AG20443 (cell line): Measurements from ENCODE around the gene NTM.
"Not testable (repeated sequence)": the region's sequence is repeated elsewhere in the genome, so short reads cannot be mapped to it uniquely, and the experiment has no call there.

Source experiments
- DNase-seq: peaks from one replicate; pipeline ENCODE4 v3.0.0; 2012; ENCODE audit warnings: low spot score, mixed read lengths

Gene NTM

DNA sequence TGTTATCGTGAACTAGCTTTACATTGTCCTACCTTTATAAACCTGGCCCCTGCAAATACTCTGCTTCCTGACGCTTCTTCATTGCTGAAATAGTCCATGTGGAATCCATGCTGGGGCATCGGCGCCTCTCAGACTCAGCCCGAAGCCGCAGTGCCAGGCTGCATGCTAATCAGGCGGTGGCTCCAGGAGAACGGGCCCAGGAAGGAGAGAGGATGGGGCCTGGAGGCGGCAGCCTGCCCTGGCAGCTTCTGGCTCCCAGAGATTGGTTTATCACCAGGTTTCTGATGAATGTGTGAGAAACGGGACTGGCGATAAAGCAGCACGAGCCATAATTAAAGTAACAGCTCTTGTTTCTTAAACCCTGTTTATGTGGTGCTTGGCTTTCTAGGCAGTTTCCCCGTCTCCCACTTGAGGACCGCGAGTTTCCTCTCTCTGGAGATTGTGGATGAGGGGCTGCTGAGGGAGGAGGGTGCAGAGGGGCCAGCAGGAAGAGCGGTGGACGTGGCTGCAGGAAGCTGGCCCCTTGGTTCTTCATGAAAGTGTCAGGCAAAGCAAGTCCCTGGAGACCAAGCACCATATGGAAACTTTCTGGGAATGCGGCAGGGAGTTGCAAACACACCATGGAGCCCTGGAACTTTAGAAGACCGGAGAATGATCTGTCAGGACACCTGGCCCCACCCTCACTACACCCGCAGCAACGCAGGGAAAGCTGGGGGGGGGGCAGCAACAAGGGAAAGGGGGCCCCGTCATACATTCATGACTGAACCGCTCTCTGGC is 93.4 kb downstream of the NTM start:
- DNase-seq: no peak

- DNase-seq: no peak
Measured at GRCh38 chr11:131464461-131464860, 94.0 kb downstream of the NTM start.

DNA sequence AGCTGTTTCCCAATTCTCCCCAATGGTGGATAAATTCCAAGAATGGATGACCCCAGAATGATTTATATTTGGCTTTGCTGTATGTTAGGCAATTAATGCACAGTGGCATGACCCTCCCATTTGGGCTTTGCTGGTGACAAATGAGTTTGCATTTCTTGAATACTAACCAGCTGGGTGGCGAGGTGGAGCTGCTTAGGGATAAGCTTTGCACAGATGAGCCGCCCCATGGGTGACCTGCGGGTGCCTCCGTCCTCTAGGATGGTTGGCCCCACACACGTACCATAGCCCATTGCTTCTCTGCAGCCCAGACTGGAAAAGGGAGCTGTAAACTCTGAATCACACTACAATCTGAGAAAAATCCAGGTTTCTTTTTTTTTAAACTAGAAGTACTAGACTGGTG is 94.6 kb downstream of the NTM start:
- no peak for DNase-seq

- no peak for DNase-seq
Measured at GRCh38 chr11:131465746-131466145, 95.3 kb downstream of the NTM start.

GRCh38 chr11:131467645-131468394 is 97.4 kb downstream of the NTM start:
- DNase-seq: no peak

GRCh38 chr11:131468565-131468964 is 98.2 kb downstream of the NTM start:
- no peak for DNase-seq

GRCh38 chr11:131470216-131470925 is 100.0 kb downstream of the NTM start:
- no peak for DNase-seq

DNA sequence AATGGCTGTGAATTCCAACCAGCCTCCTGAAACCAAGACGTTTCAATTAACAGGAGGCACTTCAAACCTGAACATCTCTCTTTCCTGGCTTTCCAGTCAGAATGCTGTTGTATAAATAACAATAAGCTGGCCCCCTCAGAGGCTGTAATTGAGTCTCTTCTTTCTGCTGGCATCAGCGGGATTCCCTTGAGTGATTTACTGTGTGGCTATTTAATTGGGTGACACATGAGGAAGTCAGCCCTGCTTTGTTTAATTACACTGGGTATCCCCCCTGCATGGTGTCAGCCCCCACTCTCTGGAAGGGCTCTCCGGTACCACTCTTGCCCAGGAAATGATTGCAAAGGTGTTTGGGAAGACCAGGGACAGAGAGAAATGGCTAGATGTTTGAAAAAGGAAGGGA is 101.6 kb downstream of the NTM start:
- no peak for DNase-seq

- DNase-seq: no peak
Measured at GRCh38 chr11:131474947-131475346, 104.5 kb downstream of the NTM start.

GRCh38 chr11:131476266-131476665 is 105.9 kb downstream of the NTM start:
- DNase-seq: no peak

DNA sequence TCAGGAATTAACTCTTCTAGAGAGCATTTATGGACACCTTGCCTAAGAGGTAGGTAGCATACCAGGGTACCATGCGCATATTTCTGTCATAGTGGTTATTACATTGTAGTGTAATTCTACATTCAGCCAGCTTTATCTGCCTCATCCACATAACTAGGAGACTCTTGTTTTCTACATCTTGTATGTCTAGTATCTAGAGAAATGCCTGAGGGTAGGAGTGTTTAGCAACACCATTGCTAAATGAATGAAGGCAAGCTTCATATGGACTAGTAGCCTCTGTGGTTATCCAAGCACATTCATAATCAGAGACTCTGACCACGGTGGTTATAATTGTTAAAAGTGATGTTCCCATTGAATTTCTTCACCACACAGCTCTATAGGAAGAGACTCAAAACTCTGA is 107.9 kb downstream of the NTM start:
- DNase-seq: no peak

DNA sequence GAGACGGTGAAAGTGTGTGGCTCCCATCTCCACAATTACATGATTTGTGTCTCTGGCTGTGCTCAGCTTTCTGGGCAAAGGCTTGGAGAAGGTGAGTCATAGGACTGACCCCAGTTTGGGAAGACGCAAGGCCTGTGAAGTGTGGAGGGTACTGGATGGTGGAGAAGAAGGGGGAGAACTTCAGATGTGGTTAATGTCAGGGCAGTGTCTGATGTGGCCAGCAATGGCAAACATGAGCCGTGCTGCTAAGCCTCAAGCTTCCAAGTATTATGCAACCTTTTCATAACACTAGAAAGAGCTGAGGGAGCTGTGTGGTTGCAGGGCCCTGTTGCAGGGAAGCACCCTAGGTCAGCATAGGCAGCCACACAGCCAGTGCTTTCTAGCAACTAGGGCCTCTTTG is 110.9 kb downstream of the NTM start:
- DNase-seq: no peak

- DNase-seq: no peak
Measured at GRCh38 chr11:131481971-131482370, 111.6 kb downstream of the NTM start.

DNA sequence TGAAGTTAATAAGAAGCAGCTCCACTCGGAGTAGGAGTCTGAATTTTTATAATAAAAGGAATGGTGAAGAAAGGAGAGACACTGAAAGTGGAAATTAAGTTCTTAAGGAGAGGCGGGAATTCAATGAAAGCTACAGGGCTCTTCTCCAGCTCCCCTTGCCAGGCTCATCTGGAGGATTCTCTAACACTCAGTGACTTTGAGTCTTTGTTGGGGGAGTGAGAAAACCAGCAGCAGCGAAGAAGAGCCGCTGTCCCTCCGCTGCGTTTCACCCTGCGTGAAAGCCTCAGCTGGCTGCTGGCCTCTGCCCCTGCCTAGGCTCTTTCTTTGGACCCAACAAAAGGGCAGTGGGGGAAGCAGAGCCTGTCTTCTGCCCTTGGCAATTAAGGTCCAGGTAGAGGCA is 113.0 kb downstream of the NTM start:
- no peak for DNase-seq

GRCh38 chr11:131483877-131484276 is 113.5 kb downstream of the NTM start:
- DNase-seq: no peak

GRCh38 chr11:131486100-131486499 is 115.7 kb downstream of the NTM start:
- DNase-seq: peak; percentile 40

DNA sequence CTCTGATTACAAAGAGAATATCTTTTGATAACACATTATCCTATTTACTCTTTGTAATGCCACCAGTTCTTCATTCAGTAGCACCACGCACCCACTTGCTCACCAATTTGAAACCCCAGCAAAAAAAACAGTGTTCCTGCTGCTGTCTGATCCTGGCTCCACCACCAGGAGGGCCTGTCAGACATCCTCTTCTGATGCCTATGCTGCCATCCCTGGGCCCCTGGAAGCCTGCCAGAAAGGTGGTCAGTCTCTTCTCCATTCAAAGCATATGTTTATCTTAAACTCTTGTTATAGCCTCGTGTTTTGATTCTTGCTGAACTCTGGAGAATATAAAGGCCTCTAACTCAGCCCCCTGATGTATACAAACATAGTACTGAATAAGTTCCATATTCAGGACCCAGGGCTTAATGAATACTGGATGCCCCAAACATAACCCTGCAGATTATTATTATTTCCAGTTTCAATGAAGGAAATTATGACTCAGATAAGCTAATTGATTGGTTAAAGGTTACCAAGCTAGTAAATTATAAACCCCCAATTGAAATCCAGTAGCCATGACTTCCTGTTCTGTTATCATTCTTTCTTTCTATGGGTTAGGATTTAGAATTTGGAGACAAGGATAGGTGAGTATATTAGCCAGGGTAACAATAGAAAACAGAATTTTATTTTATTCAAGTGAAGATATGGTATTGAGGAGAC is 116.7 kb downstream of the NTM start:
- DNase-seq: no peak

DNA sequence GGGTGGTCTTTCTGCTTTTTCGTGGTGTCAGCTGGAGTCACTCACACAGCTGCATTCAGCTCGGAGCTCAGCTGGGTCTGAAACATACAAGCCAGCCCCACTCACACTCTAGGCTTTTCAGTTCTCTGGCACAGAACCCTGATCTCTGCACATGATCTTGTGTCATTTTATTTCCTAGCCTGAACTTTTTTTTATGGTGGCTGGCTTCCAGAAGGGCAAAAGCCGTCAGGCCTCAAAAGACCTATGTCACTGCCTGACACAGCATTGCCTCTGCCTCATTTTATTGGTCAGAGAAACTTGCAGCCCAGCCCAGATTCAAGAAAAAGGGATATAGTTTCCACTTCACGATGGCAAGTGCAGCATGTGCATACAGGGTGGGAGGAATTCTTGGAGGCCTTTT is 117.8 kb downstream of the NTM start:
- no peak for DNase-seq

DNA sequence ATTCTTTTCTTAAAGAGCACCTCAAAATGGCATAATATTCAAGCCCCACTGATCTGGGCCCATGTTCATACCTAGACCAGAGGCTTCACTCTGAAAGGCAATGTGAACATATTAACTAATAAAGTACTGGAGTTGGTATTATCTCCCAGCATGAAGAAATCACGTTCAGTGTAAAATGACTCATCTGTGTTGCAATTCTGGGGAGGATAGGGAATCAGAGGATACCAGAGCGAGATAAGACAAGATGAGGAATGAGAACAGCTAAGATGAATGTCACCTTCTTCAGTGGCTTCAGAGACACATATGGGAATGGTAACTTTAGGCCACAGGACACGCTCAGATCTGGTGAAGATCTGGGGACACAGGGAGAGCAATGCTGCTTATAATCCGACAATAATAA is 121.1 kb downstream of the NTM start:
- no peak for DNase-seq

- DNase-seq: no peak
Measured at GRCh38 chr11:131495423-131495822, 125.0 kb downstream of the NTM start.

DNA sequence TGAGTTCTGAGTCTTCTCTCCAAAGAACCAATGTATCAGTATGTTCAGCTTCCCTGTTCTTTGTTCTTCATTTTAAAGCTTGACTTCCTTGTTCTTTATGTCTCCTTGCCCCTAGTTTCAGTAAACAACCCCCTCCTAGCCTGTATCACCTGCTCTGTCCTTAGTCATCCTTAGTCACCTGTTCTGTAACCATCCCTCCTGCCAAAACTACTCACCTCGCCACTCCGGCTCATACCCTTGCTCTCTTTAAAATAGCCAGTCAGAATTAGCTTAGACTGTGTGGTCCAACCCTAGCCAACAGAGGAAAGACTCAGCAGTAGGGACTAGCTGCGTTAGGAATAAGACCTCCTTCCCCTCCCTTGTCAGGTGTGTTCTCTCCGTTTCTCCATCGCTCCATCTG is 127.3 kb downstream of the NTM start:
- not testable (repeated sequence) for DNase-seq

GRCh38 chr11:131498631-131499160 is 128.3 kb downstream of the NTM start:
- DNase-seq: no peak
